Endothelial cell of umbilical vein (primary cell): ENCODE results near the gene KLHL34. TPM values are rescaled to one million over a fixed set of nuclear protein-coding genes. Genes with fewer than 3 reads are reported as not detected.

ENCODE experiments used
- BruUV-seq: library from RNA; stranded (reverse); fragments of 400-500 nt; replicated peaks from 2 replicates; lab custom pipeline; 2021; lab: Mats Ljungman, UMichigan
- CTCF ChIA-PET: fragments of 300-600, 350-600 bp; sonication (Branson Sonifier 250); formaldehyde crosslinking; loops from one replicate; lab custom pipeline; 2021; ENCODE audit warnings: antibody characterized with exemption, inconsistent platforms; lab: Charles Lee
- POLR2A ChIA-PET: fragments of 300-600, 350-600 bp; sonication (Branson Sonifier 250); formaldehyde crosslinking; loops from one replicate; lab custom pipeline; 2021; ENCODE audit warnings: antibody characterized with exemption, inconsistent platforms; lab: Charles Lee
- DNase-seq: peaks from one replicate; pipeline ENCODE4 v3.0.0-alpha.2; 2011; ENCODE audit warnings: low read depth, low spot score
- FAIRE-seq: peaks from 2 replicates; lab custom pipeline; 2011; peaks lifted over from hg19 to GRCh38; lab: Jason Lieb, UNC
- H2AFZ ChIP-seq: 2 replicates; pipeline ENCODE4 v1.6.0; 2012; ENCODE audit warnings: low read depth, low read length, control low read depth, inconsistent platforms
- H3K27ac ChIP-seq: 2 replicates; pipeline ENCODE4 v1.5.1; 2011; ENCODE audit warnings: low read depth, mild to moderate bottlenecking, control low read depth, low read length, moderate library complexity; ENCODE audit not compliant: insufficient read depth
- H3K27me3 ChIP-seq, 2 experiments: 2 replicates each; pipeline versions ENCODE4 v1.6.0 to v1.6.1; 2011; ENCODE audit warnings: low read length in 2 of 2, mixed read lengths in 1 of 2; ENCODE audit not compliant: control insufficient read depth in 2 of 2, insufficient read depth in 2 of 2
- H3K36me3 ChIP-seq, 2 experiments: 2 replicates in 1 of 2; 3 replicates in 1 of 2; pipeline ENCODE4 v1.5.1; 2011; ENCODE audit warnings: low read length in 2 of 2, mild to moderate bottlenecking in 1 of 2, moderate library complexity in 1 of 2; ENCODE audit not compliant: control insufficient read depth in 2 of 2, insufficient read depth in 2 of 2; ENCODE audit errors: extremely low read depth in 1 of 2
- H3K4me1 ChIP-seq: 3 replicates; pipeline ENCODE4 v1.5.1; 2011; ENCODE audit warnings: mild to moderate bottlenecking, low read length; ENCODE audit not compliant: control insufficient read depth, insufficient read depth; ENCODE audit errors: extremely low read depth
- H3K4me2 ChIP-seq: 2 replicates; pipeline ENCODE4 v1.6.1; 2011; ENCODE audit warnings: low read length, control low read depth, mixed read lengths; ENCODE audit not compliant: insufficient read depth
- H3K4me3 ChIP-seq, 3 experiments: fragments of 200-600 bp in 1 of 3; sonication (generic), shearing (Covaris generic) in 1 of 3; replicated peaks in 1 of 3; 2 replicates each; pipeline ENCODE4 v1.5.1; 2011 to 2016; ENCODE audit warnings: control low read depth in 3 of 3, low read length in 3 of 3, mild to moderate bottlenecking in 2 of 3, inconsistent platforms in 1 of 3, low read depth in 1 of 3, moderate library complexity in 1 of 3; ENCODE audit not compliant: insufficient read depth in 1 of 3
- H3K79me2 ChIP-seq: 2 replicates; pipeline ENCODE4 v1.6.0; 2012; ENCODE audit warnings: low read length, inconsistent platforms; ENCODE audit not compliant: control insufficient read depth, insufficient read depth
- H3K9ac ChIP-seq: replicated peaks from 2 replicates; pipeline ENCODE3; 2011; ENCODE audit warnings: low read length, control low read depth; ENCODE audit not compliant: insufficient read depth; ENCODE audit errors: extremely low read depth
- H3K9me1 ChIP-seq: replicated peaks from 3 replicates; pipeline ENCODE4 v1.6.0; 2011; ENCODE audit warnings: mild to moderate bottlenecking, low read length; ENCODE audit not compliant: control insufficient read depth, insufficient read depth; ENCODE audit errors: extremely low read depth
- H3K9me3 ChIP-seq: replicated peaks from 2 replicates; pipeline ENCODE4 v1.5.1; 2012; ENCODE audit warnings: low read length, inconsistent platforms; ENCODE audit not compliant: control insufficient read depth, insufficient read depth
- H4K20me1 ChIP-seq: replicated peaks from 2 replicates; pipeline ENCODE3; 2011; ENCODE audit warnings: mild to moderate bottlenecking, low read length; ENCODE audit not compliant: control insufficient read depth, insufficient read depth; ENCODE audit errors: extremely low read depth
- EZH2 ChIP-seq: IDR thresholded peaks from 2 replicates; pipeline ENCODE4 v1.6.1; 2012; ENCODE audit warnings: borderline replicate concordance, low read depth, mild to moderate bottlenecking, moderate library complexity, low read length, inconsistent platforms; ENCODE audit not compliant: severe bottlenecking
- GATA2 ChIP-seq: IDR thresholded peaks from 2 replicates; pipeline ENCODE4 v1.7.0; 2011; ENCODE audit warnings: low read depth, mild to moderate bottlenecking, moderate library complexity, mixed read lengths, low read length; ENCODE audit not compliant: insufficient read length, insufficient read depth
- JUN ChIP-seq: IDR thresholded peaks from 2 replicates; pipeline ENCODE4 v1.6.1; 2011; ENCODE audit warnings: borderline replicate concordance, low read depth; ENCODE audit not compliant: insufficient read length, insufficient read depth
- POLR2A ChIP-seq: IDR thresholded peaks from 2 replicates; pipeline ENCODE4 v1.6.1; 2012; ENCODE audit warnings: low read depth, mild to moderate bottlenecking, control low read depth, low read length
- POLR2AphosphoS5 ChIP-seq: IDR thresholded peaks from 2 replicates; pipeline ENCODE4 v1.6.1; 2012; ENCODE audit warnings: low read depth, mild to moderate bottlenecking, control low read depth, low read length, moderate library complexity; ENCODE audit not compliant: insufficient read depth
- dilution Hi-C: fragments of 300-500 bp; cut with MboI; formaldehyde crosslinking; loops from one replicate; pipeline ENCODE4 v1.15.0; 2019; ENCODE audit warnings: low sequenced_read_pairs; ENCODE audit not compliant: extremely low pct_ligation_motif_present
- intact Hi-C: fragments of 100-400 bp; cut with micrococcal nuclease; formaldehyde crosslinking; loops from one replicate; pipeline ENCODE4 v1.10.0; 2022
- polyA plus RNA-seq, 4 experiments: library from polyadenylated mRNA; depleted of rRNA in 3 of 4; stranded (reverse) in 3 of 4; unstranded in 1 of 4; fragments of >200 nt; gene quantifications; 2 replicates each; pipeline versions ENCODE4 v1.2.1 to v1.2.3, GENCODE V29; 2011 to 2012; ENCODE audit warnings: missing spikeins in 1 of 4
- total RNA-seq: library from RNA; stranded (reverse); gene quantifications from 2 replicates; pipeline ENCODE4 v1.2.3, GENCODE V29; 2021
- TF ChIP-seq, protein P1 (sequence below), 2 donors: IDR thresholded peaks; 1 replicate in 1 of 2; 2 replicates in 1 of 2; pipeline ENCODE4 v1.5.1; 2011; ENCODE audit warnings: low read length in 2 of 2, mild to moderate bottlenecking in 2 of 2, moderate library complexity in 2 of 2, control low read depth in 1 of 2, inconsistent platforms in 1 of 2, low read depth in 1 of 2; ENCODE audit not compliant: insufficient read depth in 1 of 2; ENCODE audit errors: extremely low read depth in 1 of 2

The KLHL34 gene
- total and polyA plus RNA-seq, 2 donors (not counting 3 experiments of a cell fraction or from before 2014, with no cell fraction given): 0.09 TPM; not detected in 1

DNA sequence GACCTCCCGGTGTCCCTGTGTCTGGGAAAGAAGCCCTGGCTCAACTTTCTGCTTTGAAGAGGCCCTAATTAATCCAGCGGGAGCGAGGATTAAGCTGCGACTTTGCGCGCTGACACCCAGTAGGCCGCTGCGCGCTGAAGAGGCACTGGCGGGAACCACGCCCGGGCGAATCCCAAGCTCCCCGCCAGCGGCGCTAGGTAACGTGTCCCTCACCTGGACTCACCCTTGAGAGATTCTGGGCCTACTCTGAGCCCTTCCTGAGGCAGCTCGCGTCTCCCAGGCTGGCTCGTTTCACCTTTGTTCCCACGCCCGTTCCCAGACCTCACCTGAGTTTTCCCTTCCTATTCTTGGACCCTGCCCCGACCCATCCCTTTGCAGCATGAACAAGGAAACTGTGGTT is 616 bp upstream of the KLHL34 start:
- no TSS peak for BruUV-seq
- no peaks in the 10 kb centered on the region for H3K9me3 ChIP-seq
- dilution Hi-C loops (no loop called here), intact Hi-C loops (no loop called here)
- H2AFZ ChIP-seq: no peak overlapping the region
- ChIA-PET POLR2A (no interaction called here), CTCF (no interaction called here)
- FAIRE-seq: no peak
- no peak overlapping the region for H3K4me2 ChIP-seq
- no peaks in the 10 kb centered on the region for H3K9me1 ChIP-seq
- no peak overlapping the region for H3K27ac ChIP-seq
- TF ChIP-seq, protein P1, sequence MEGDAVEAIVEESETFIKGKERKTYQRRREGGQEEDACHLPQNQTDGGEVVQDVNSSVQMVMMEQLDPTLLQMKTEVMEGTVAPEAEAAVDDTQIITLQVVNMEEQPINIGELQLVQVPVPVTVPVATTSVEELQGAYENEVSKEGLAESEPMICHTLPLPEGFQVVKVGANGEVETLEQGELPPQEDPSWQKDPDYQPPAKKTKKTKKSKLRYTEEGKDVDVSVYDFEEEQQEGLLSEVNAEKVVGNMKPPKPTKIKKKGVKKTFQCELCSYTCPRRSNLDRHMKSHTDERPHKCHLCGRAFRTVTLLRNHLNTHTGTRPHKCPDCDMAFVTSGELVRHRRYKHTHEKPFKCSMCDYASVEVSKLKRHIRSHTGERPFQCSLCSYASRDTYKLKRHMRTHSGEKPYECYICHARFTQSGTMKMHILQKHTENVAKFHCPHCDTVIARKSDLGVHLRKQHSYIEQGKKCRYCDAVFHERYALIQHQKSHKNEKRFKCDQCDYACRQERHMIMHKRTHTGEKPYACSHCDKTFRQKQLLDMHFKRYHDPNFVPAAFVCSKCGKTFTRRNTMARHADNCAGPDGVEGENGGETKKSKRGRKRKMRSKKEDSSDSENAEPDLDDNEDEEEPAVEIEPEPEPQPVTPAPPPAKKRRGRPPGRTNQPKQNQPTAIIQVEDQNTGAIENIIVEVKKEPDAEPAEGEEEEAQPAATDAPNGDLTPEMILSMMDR (IDR thresholded peaks at IDR 0.05; ENCODE audit: extremely low read depth in 1 of 2, insufficient read depth in 1 of 2, low read depth in 1 of 2, low read length in 2 of 2): no peak
- TF ChIP-seq JUN: no peak
- no peak for TF ChIP-seq EZH2
- TF ChIP-seq GATA2: no peak
- TF ChIP-seq POLR2AphosphoS5: no peak
- TF ChIP-seq POLR2A: no peak
- no peaks in the 10 kb centered on the region for H3K79me2 ChIP-seq
- H3K9ac ChIP-seq: no peak overlapping the region
- H3K27me3 ChIP-seq: peaks cover 12 to 18% of the 10 kb centered on the region in 2 experiments
- no peaks in the 10 kb centered on the region for H3K4me1 ChIP-seq
- H3K36me3 ChIP-seq: no peaks in the 10 kb centered on the region
- no peaks in the 10 kb centered on the region for H4K20me1 ChIP-seq
- H3K4me3 ChIP-seq: no peak overlapping the region
- DNase-seq: no peak
